K562 (cell line): ENCODE measurements around the gene STK16. TPM values are rescaled to one million over a fixed set of nuclear protein-coding genes. Genes with fewer than 3 reads are reported as not detected.

Experiments used
- BHLHE40 ChIP-seq: IDR thresholded peaks from 2 replicates; pipeline ENCODE4 v1.6.1; 2011; ENCODE audit warnings: low read length, improper control_type of control experiment
- CTCFL ChIP-seq: IDR thresholded peaks from 2 replicates; pipeline ENCODE4 v1.6.1; 2011; ENCODE audit warnings: borderline replicate concordance, low read depth, mild to moderate bottlenecking, moderate library complexity, low read length; ENCODE audit not compliant: insufficient read depth, poor library complexity, severe bottlenecking
- ELF4 ChIP-seq: fragments of 450-650 bp; formaldehyde crosslinking; IDR thresholded peaks from 2 replicates; pipeline ENCODE4 v1.4.0; 2022; ENCODE audit warnings: missing genetic modification characterization
- KLF10 ChIP-seq: fragments of 250-450 bp; sonication (Bioruptor Pico); IDR thresholded peaks from 2 replicates; pipeline ENCODE4 v1.6.1; 2021; ENCODE audit warnings: matching md5 sums
- L3MBTL2 ChIP-seq: fragments of 450-650 bp; IDR thresholded peaks from 2 replicates; pipeline ENCODE4 v1.6.1; 2016; ENCODE audit warnings: mild to moderate bottlenecking, moderate library complexity
- MEIS2 ChIP-seq: fragments of 450-650 bp; IDR thresholded peaks from 2 replicates; pipeline ENCODE4 v1.6.1; 2014; ENCODE audit warnings: mild to moderate bottlenecking; ENCODE audit not compliant: partially characterized antibody
- REST ChIP-seq, 2 experiments: fragments of 450-650 bp; formaldehyde crosslinking in 1 of 2; IDR thresholded peaks; 2 replicates each; pipeline versions ENCODE4 v1.4.0 to v1.6.1; 2014 to 2020; ENCODE audit warnings: mild to moderate bottlenecking in 2 of 2, borderline replicate concordance in 1 of 2, low read depth in 1 of 2
- THRAP3 ChIP-seq: fragments of 450-650 bp; IDR thresholded peaks from 2 replicates; pipeline ENCODE4 v1.6.1; 2016; ENCODE audit warnings: mild to moderate bottlenecking, inconsistent platforms, borderline replicate concordance
- USF1 ChIP-seq: sonication (generic); formaldehyde crosslinking; IDR thresholded peaks from 2 replicates; pipeline ENCODE4 v1.9.0; 2022; ENCODE audit warnings: mild to moderate bottlenecking, missing genetic modification reagents
- ZNF316 ChIP-seq: fragments of 450-650 bp; IDR thresholded peaks from 2 replicates; pipeline ENCODE4 v1.6.1; 2016
- ZNF408 ChIP-seq: fragments of 250-450 bp; sonication (Bioruptor Pico); IDR thresholded peaks from 2 replicates; pipeline ENCODE4 v1.4.0; 2020; ENCODE audit warnings: low read depth, mild to moderate bottlenecking, moderate library complexity
- ZNF584 ChIP-seq: fragments of 200-800 bp; sonication (Bioruptor generic); IDR thresholded peaks from 2 replicates; pipeline ENCODE4 v1.6.1; 2016; ENCODE audit warnings: low read depth, mild to moderate bottlenecking, missing genetic modification characterization, missing compliant biosample characterization
- polyA plus RNA-seq, 8 experiments: library from polyadenylated mRNA; depleted of rRNA in 4 of 8; stranded (reverse) in 5 of 8; unstranded in 3 of 8; fragments of >200 nt; fragmentation: Nextera tagmentation in 2 of 8; fragmentation: Illumina TruSeq in 1 of 8; extraction: Ambion mirVana in 2 of 8; extraction: Trizol in 1 of 8; gene quantifications; 2 replicates each; pipeline versions ENCODE4 v1.2.1 to v1.2.3, GENCODE V29; 2011 to 2014; ENCODE audit warnings: inconsistent platforms in 1 of 8, missing spikeins in 1 of 8
- total RNA-seq, 7 experiments: library from RNA; depleted of rRNA in 6 of 7; stranded (reverse); fragments of >200 nt in 6 of 7; fragmentation: Illumina TruSeq in 2 of 7; extraction: Trizol in 2 of 7; gene quantifications; 2 replicates each; pipeline versions ENCODE4 v1.2.1 to v1.2.3, GENCODE V29; 2011 to 2021; ENCODE audit warnings: low replicate concordance in 1 of 7
- TF ChIP-seq, protein P1 (sequence below): IDR thresholded peaks from 3 replicates; pipeline ENCODE4 v1.6.1; 2011; ENCODE audit warnings: borderline replicate concordance, mild to moderate bottlenecking, moderate library complexity; ENCODE audit not compliant: insufficient read length; ENCODE audit errors: extremely low read depth

STK16 gene
- total and polyA plus RNA-seq, 9 of the 15 experiments (the other 6 are each of a cell fraction or from before 2014, with no cell fraction given): 5.4 to 36.2 (median 17.8) TPM

GRCh38 chr2:219298759-219299371 is 53.6 kb downstream of the STK16 start (continued):
- TF ChIP-seq REST (IDR thresholded peaks at IDR 0.05; ENCODE audit: borderline replicate concordance) (peak; percentile 79), REST (CRISPR knock-in tag; IDR thresholded peaks at IDR 0.05; ENCODE audit: low read depth) (no peak), THRAP3 (no peak), ZNF408 (CRISPR knock-in tag) (no peak), BHLHE40 (0 out of 2 replicates have a peak, but pooled peaks have one; percentile 21), L3MBTL2 (0 out of 2 replicates have a peak, but pooled peaks have one; percentile 22), ZNF316 (no peak), KLF10 (CRISPR knock-in tag) (no peak), ZNF584 (no peak), ELF4 (CRISPR knock-in tag) (no peak), CTCFL (peak; percentile 32), MEIS2 (no peak), USF1 (CRISPR knock-in tag) (no peak)
- TF ChIP-seq, protein P1, sequence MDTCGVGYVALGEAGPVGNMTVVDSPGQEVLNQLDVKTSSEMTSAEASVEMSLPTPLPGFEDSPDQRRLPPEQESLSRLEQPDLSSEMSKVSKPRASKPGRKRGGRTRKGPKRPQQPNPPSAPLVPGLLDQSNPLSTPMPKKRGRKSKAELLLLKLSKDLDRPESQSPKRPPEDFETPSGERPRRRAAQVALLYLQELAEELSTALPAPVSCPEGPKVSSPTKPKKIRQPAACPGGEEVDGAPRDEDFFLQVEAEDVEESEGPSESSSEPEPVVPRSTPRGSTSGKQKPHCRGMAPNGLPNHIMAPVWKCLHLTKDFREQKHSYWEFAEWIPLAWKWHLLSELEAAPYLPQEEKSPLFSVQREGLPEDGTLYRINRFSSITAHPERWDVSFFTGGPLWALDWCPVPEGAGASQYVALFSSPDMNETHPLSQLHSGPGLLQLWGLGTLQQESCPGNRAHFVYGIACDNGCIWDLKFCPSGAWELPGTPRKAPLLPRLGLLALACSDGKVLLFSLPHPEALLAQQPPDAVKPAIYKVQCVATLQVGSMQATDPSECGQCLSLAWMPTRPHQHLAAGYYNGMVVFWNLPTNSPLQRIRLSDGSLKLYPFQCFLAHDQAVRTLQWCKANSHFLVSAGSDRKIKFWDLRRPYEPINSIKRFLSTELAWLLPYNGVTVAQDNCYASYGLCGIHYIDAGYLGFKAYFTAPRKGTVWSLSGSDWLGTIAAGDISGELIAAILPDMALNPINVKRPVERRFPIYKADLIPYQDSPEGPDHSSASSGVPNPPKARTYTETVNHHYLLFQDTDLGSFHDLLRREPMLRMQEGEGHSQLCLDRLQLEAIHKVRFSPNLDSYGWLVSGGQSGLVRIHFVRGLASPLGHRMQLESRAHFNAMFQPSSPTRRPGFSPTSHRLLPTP: no peak
